GM12873 (cell line): ENCODE measurements around the gene BPIFA1.

Experiments used
- CTCF ChIP-seq: IDR thresholded peaks from 2 replicates; pipeline ENCODE4 v1.5.1; 2012; ENCODE audit warnings: low read depth, mild to moderate bottlenecking, moderate library complexity, low read length, control low read depth; ENCODE audit not compliant: insufficient read depth; ENCODE audit errors: missing control alignments

The BPIFA1 gene

DNA sequence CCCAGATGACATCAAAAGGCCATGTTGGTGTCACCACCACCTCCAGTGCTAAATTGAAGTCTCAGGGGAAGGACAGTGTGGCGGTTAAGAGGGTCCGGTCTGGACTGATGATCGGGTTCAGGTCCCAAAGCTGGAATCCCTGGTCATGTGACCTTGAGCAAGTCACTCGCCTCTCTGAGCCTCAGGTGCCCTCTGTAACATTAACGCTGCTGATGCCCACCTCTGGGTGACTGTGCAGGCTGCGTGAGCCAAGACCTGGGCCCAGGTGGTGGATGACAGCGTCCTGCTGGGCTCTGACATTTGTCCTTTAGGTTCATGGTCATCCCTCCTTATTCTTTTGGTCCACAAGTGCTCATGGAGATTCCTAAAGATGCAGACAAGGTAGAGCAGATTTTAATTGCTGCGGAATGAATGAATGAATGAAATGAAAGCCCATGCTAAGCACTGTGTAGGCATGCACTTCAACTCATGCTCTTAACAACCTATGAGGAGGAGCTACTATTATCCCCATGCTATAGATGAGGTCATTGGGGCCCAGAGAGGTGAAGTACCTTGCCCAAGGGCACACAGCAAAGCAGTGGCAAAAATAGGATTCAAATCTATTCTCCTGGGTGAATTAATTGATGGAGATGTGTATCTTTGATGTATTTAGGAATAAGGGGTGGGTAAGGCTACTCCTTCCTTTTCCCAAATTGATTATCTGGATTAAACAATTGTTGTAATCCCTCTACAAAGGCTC, 46.6 kb downstream of the BPIFA1 start:
- no peak for TF ChIP-seq CTCF

DNA sequence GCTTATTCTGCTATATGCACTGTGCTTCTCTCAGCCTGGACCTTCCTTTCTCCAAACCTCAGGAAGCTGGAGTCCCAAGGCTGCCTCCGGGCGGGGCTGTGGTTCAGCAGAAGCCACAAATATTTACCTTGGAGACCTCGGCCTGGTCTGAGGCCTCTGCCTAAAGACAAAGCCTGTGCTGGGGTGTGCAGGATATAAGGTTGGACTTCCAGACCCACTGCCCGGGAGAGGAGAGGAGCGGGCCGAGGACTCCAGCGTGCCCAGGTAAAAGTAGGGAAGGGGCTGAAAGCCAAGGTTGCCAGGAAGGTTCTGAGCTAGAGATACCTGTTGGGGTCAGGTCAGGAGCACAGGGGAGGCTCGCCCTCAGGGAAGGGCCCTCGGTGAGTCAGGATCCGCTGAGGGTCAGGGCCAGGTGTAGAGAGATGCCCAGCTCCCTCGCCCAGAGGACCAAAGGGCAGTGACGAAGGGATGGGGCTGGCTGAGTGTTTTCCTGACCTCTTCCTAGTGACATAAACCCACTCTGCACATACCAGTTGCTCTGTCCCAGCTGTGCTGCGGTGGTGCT, 47.3 kb downstream of the BPIFA1 start, which contains the start of gene BPIFB1:
Gene BPIFB1, plus strand, starts transcription at position 224 of the 565 bp plus-strand sequence. CDS start 2,860 bp downstream, outside the sequence.
- no peak for TF ChIP-seq CTCF

- no peak for TF ChIP-seq CTCF
Observed at GRCh38 chr20:33284284-33284683, 48.5 kb downstream of the BPIFA1 start.

DNA sequence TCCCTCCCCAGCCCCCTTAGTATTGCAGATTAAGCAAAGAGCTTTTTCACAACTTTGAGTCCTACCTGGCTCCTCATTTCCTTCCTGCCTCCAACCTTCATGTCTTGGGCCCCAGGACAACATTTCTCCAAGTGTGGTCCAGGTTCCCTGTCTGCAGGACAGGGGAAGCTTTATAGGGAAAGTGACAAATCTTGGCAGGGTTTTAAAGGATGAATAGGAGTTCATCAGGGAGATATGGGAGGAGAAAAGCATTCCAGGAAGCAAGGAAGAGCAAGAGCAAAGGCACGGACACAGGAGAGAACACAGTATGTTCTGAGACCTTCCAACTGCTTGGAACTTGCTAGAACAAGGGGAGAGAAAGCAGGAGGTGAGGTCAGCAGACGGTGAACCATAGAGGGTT, 49.1 kb downstream of the BPIFA1 start:
- TF ChIP-seq CTCF: no peak

DNA sequence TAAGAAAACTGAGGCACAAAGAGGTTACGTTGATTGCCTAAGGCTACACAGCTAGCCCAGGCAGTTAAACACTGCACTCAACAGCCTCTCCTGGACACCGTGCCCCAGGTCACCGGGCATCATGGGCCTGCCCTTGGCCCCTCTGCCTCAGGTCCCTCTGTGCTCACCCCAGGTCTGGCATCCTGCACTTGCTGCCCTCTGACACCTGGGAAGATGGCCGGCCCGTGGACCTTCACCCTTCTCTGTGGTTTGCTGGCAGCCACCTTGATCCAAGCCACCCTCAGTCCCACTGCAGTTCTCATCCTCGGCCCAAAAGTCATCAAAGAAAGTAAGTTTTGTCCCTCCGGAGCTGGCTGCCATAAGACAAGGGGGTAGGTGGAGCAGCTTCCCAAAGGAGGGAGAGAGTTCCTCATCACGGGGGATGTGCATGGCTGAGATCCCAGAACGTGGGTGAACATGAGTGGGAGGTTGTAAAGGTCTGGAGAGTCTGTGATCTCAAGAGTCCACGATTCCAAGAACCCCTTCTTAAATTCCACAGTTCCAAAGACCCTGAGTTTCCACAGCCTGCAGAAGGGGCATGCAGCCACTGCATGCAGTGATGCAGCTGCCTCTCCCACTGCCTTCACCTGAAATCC, 50.2 kb downstream of the BPIFA1 start:
- TF ChIP-seq CTCF: no peak

- no peak for TF ChIP-seq CTCF
Observed at GRCh38 chr20:33287884-33288283, 52.1 kb downstream of the BPIFA1 start.

- no peak for TF ChIP-seq CTCF
Observed at GRCh38 chr20:33290852-33291251, 55.1 kb downstream of the BPIFA1 start.
